Psoas muscle (tissue), 8 donors: Measurements from ENCODE around the gene TPST2. TPM values are rescaled to one million over a fixed set of nuclear protein-coding genes. Genes with fewer than 3 reads are reported as not detected.

Source experiments
- ATAC-seq, 4 donors: fragments of 200-7000 bp; cut with Tn5 transposase; one replicate each; pipeline ENCODE4 v1.9.1; 2020; ENCODE audit warnings: moderate library complexity in 3 of 4, mild to moderate bottlenecking in 2 of 4
- DNase-seq, 2 donors: peaks; one replicate each; pipeline ENCODE4 v3.0.0-alpha.2; 2020
- H3K27ac ChIP-seq: fragments of 200-600 bp; one replicate; pipeline ENCODE4 v1.8.0; 2022
- H3K27me3 ChIP-seq, 3 donors: fragments of 200-600 bp in 1 of 3; one replicate each; pipeline versions ENCODE4 v1.6.1 to v1.8.0; 2013 to 2022; ENCODE audit warnings: low read length in 2 of 3, mild to moderate bottlenecking in 2 of 3, moderate library complexity in 1 of 3; ENCODE audit not compliant: insufficient read depth in 3 of 3
- H3K36me3 ChIP-seq, 2 donors: fragments of 200-600 bp in 1 of 2; one replicate each; pipeline versions ENCODE4 v1.6.1 to v1.8.0; 2013 to 2022; ENCODE audit warnings: low read depth in 1 of 2, mild to moderate bottlenecking in 1 of 2, moderate library complexity in 1 of 2; ENCODE audit not compliant: insufficient read depth in 1 of 2
- H3K4me1 ChIP-seq: fragments of 200-600 bp; one replicate; pipeline ENCODE4 v1.8.0; 2022
- H3K4me3 ChIP-seq: fragments of 200-600 bp; one replicate; pipeline ENCODE4 v1.8.0; 2022; ENCODE audit warnings: mild to moderate bottlenecking
- H3K9me3 ChIP-seq: fragments of 200-600 bp; one replicate; pipeline ENCODE4 v1.8.0; 2022
- CTCF ChIP-seq: fragments of 200-600 bp; IDR thresholded peaks from one replicate; pipeline ENCODE4 v1.8.0; 2022; ENCODE audit warnings: antibody characterized with exemption
- WGBS, 3 donors: extraction: QIAGEN DNeasy Blood & Tissue Kit; methylation state at CpG; one replicate each; pipeline versions ENCODE4 v1.1.6 to v1.1.7; 2013; 5-methylcytosine and 5-hydroxymethylcytosine counted together
- intact Hi-C, 2 donors: fragments of 100-400 bp; cut with DNase I; formaldehyde crosslinking; loops; one replicate each; pipeline versions ENCODE4 v1.11.0 to v1.14.2; 2022
- polyA plus RNA-seq, 3 donors: library from polyadenylated mRNA; stranded (reverse); fragments of 200-250 nt; gene quantifications; one replicate each; pipeline ENCODE4 v1.2.3, GENCODE V29; 2013
- total RNA-seq, 4 donors: library from RNA; stranded (reverse); fragmentation: NEBNext Ultra II Directional in 2 of 4; extraction: Animal tissue kit (Norgen Biotek cat#: 25700) in 2 of 4; gene quantifications; one replicate each; pipeline versions ENCODE4 v1.2.1 to v1.2.4, GENCODE V29; 2021 to 2023
- donor health status: healthy with polysubstance abuse.
- donor health status: DM: no; HTN: no; CAD: no; lungs with moderate emphysema.
- donor health status: Bipolar disorder and iron deficiency.
- donor health status: healthy.
- donor health status: DM: yes; HTN: yes; CAD: no.
- donor health status: DM: no; HTN: no; CAD: no.
- donor health status: DM: no; HTN: no; CAD: no.
- donor health status: DM: yes; HTN: yes; CAD: no.

The TPST2 gene
- total and polyA plus RNA-seq, 7 donors, result 22.1 to 76.4 (median 32.9) TPM

GRCh38 chr22:26548303-26548702, 41.6 kb downstream of the TPST2 start:
- ATAC-seq (no peak), DNase-seq (no peak)
- Histone ChIP-seq H3K27me3 (no peaks in the 10 kb centered on the region), H3K27ac (no peak overlapping the region), H3K9me3 (no peaks in the 10 kb centered on the region), H3K4me1 (peaks cover 57% of the 10 kb centered on the region), H3K36me3 (peaks cover 0 to 5% of the 10 kb centered on the region in 2 donors), H3K4me3 (no peak overlapping the region)
- TF ChIP-seq CTCF, result no peak
- intact Hi-C loops, result no loop called here
- WGBS, 3 donors, result 89 to 93% (median 89%) methylated on average over 3 of the region's 3 CpGs

GRCh38 chr22:26547837-26548236, 42.1 kb downstream of the TPST2 start:
- peaks cover 0 to 10% of the 10 kb centered on the region in 2 donors for H3K36me3 ChIP-seq
- no peak overlapping the region for H3K4me3 ChIP-seq
- no peak for ATAC-seq
- peak overlapping the region; percentile 62 for H3K27ac ChIP-seq
- TF ChIP-seq CTCF, result no peak
- no peaks in the 10 kb centered on the region for H3K9me3 ChIP-seq
- intact Hi-C loops, result no loop called here
- DNase-seq, result no peak
- H3K4me1 ChIP-seq, result peaks cover 54% of the 10 kb centered on the region
- no peaks in the 10 kb centered on the region for H3K27me3 ChIP-seq
- 91 to 93% (median 92%) methylated on average over 4 of the region's 4 CpGs for WGBS, 3 donors

- Histone ChIP-seq H3K4me1 (peaks cover 52% of the 10 kb centered on the region), H3K27ac (peak overlapping the region; percentile 62), H3K9me3 (no peaks in the 10 kb centered on the region), H3K27me3 (no peaks in the 10 kb centered on the region), H3K4me3 (no peak overlapping the region), H3K36me3 (peaks cover 0 to 14% of the 10 kb centered on the region in 2 donors)
- intact Hi-C loops, result no loop called here
- ATAC-seq (no peak), DNase-seq (no peak)
- WGBS, 3 donors, result 86 to 90% (median 89%) methylated on average over 7 of the region's 7 CpGs
- no peak for TF ChIP-seq CTCF
Measured at GRCh38 chr22:26547426-26547825, 42.5 kb downstream of the TPST2 start.

GRCh38 chr22:26546282-26546681, 43.6 kb downstream of the TPST2 start:
- H3K9me3 ChIP-seq, result no peaks in the 10 kb centered on the region
- peaks cover 0 to 25% of the 10 kb centered on the region in 2 donors for H3K36me3 ChIP-seq
- H3K4me3 ChIP-seq, result no peak overlapping the region
- no peaks in the 10 kb centered on the region for H3K27me3 ChIP-seq
- peaks cover 46% of the 10 kb centered on the region for H3K4me1 ChIP-seq
- peak overlapping the region; percentile 62 for H3K27ac ChIP-seq
- WGBS, 3 donors, result 32 to 52% (median 33%) methylated on average over 5 of the region's 5 CpGs
- DNase-seq (no peak), ATAC-seq (peak in 3 of 4 donors; percentile 27 to 48 (median 29))
- TF ChIP-seq CTCF, result no peak
- intact Hi-C loops, result no loop called here

GRCh38 chr22:26545827-26546226, 44.1 kb downstream of the TPST2 start:
- ATAC-seq (no peak), DNase-seq (no peak)
- H3K4me1 ChIP-seq, result peaks cover 41% of the 10 kb centered on the region
- no peak for TF ChIP-seq CTCF
- H3K27me3 ChIP-seq, result no peaks in the 10 kb centered on the region
- 60 to 76% (median 70%) methylated on average over 5 of the region's 5 CpGs for WGBS, 3 donors
- H3K36me3 ChIP-seq, result peaks cover 0 to 30% of the 10 kb centered on the region in 2 donors
- intact Hi-C loops, result no loop called here
- no peaks in the 10 kb centered on the region for H3K9me3 ChIP-seq
- H3K4me3 ChIP-seq, result no peak overlapping the region
- H3K27ac ChIP-seq, result peak overlapping the region; percentile 62
